WTC11 (cell line): ENCODE data around the gene FAM124B.

Experiments
- AFF4 ChIP-seq: sonication (generic); formaldehyde crosslinking; IDR thresholded peaks from 2 replicates; pipeline ENCODE4 v1.8.1; 2023; ENCODE audit warnings: mild to moderate bottlenecking, missing genetic modification reagents, borderline replicate concordance
- CREB1 ChIP-seq: sonication (generic); formaldehyde crosslinking; IDR thresholded peaks from 2 replicates; pipeline ENCODE4 v1.8.0; 2023; ENCODE audit warnings: mild to moderate bottlenecking, missing genetic modification reagents
- CREM ChIP-seq: sonication (generic); formaldehyde crosslinking; IDR thresholded peaks from 2 replicates; pipeline ENCODE4 v1.8.1; 2022; ENCODE audit warnings: mild to moderate bottlenecking, missing genetic modification reagents, moderate library complexity
- CTCF ChIP-seq: fragments of 200-600 bp; IDR thresholded peaks from 2 replicates; pipeline ENCODE4 v1.8.0; 2022; ENCODE audit warnings: antibody characterized with exemption
- ESRRA ChIP-seq: sonication (generic); formaldehyde crosslinking; IDR thresholded peaks from 2 replicates; pipeline ENCODE4 v1.8.1; 2022; ENCODE audit warnings: mild to moderate bottlenecking, missing genetic modification reagents, borderline replicate concordance
- MAX ChIP-seq: sonication (generic); formaldehyde crosslinking; IDR thresholded peaks from 2 replicates; pipeline ENCODE4 v1.8.0; 2022; ENCODE audit warnings: mild to moderate bottlenecking, missing genetic modification reagents
- NR1H2 ChIP-seq: sonication (generic); formaldehyde crosslinking; IDR thresholded peaks from 2 replicates; pipeline ENCODE4 v1.9.0; 2021; ENCODE audit warnings: mild to moderate bottlenecking, moderate library complexity, missing genetic modification reagents
- SMAD4 ChIP-seq: sonication (generic); formaldehyde crosslinking; IDR thresholded peaks from 2 replicates; pipeline ENCODE4 v1.8.0; 2022; ENCODE audit warnings: mild to moderate bottlenecking, missing genetic modification reagents
- TEAD4 ChIP-seq: sonication (generic); formaldehyde crosslinking; IDR thresholded peaks from 2 replicates; pipeline ENCODE4 v1.8.0; 2022; ENCODE audit warnings: mild to moderate bottlenecking, missing genetic modification reagents
- ZNF396 ChIP-seq: fragments of 250-450 bp; sonication (Bioruptor Pico); IDR thresholded peaks from 2 replicates; pipeline ENCODE4 v1.8.0; 2021; ENCODE audit warnings: mild to moderate bottlenecking, moderate library complexity, borderline replicate concordance

GRCh38 chr2:224434618-224435017 lies 32.7 kb upstream of the FAM124B start:
- TF ChIP-seq CTCF (no peak), AFF4 (CRISPR knock-in tag) (no peak), CREB1 (CRISPR knock-in tag) (no peak), CREM (no peak), SMAD4 (CRISPR knock-in tag) (no peak), MAX (CRISPR knock-in tag) (no peak), ESRRA (CRISPR knock-in tag) (no peak), TEAD4 (no peak), ZNF396 (CRISPR knock-in tag) (no peak), NR1H2 (CRISPR knock-in tag) (no peak)
